GM23338 (cell line): ENCODE results near the gene NOVA1. TPM values are rescaled to one million over a fixed set of nuclear protein-coding genes. Genes with fewer than 3 reads are reported as not detected.

ENCODE experiments used
- ATAC-seq: fragments of 200-7000 bp; cut with Tn5 transposase; 3 replicates; pipeline ENCODE4 v1.9.1; 2020
- DNase-seq: peaks from one replicate; pipeline ENCODE4 v3.0.0-alpha.2; 2015; ENCODE audit warnings: low spot score
- H2AFZ ChIP-seq: fragments of 200-600 bp; sonication (generic); 2 replicates; pipeline ENCODE4 v1.8.0; 2016; ENCODE audit warnings: antibody characterized with exemption, mild to moderate bottlenecking, moderate library complexity
- H3F3A ChIP-seq: fragments of 200-600 bp; sonication (generic); replicated peaks from 2 replicates; pipeline ENCODE4 v1.8.0; 2017; ENCODE audit warnings: antibody characterized with exemption, mixed run types, low read depth
- H3K27ac ChIP-seq: fragments of 200-600 bp; sonication (generic); 2 replicates; pipeline ENCODE4 v1.6.1; 2016; ENCODE audit warnings: low read depth
- H3K27me3 ChIP-seq: fragments of 200-600 bp; sonication (generic); 2 replicates; pipeline ENCODE4 v1.8.0; 2016; ENCODE audit warnings: mild to moderate bottlenecking, mixed run types, moderate library complexity; ENCODE audit not compliant: insufficient read depth
- H3K36me3 ChIP-seq: fragments of 200-600 bp; sonication (generic); 2 replicates; pipeline ENCODE4 v1.8.0; 2016; ENCODE audit warnings: mild to moderate bottlenecking; ENCODE audit not compliant: insufficient read depth
- H3K4me1 ChIP-seq: fragments of 200-600 bp; sonication (generic); 2 replicates; pipeline ENCODE4 v1.8.0; 2016; ENCODE audit warnings: mild to moderate bottlenecking, moderate library complexity; ENCODE audit not compliant: insufficient read depth
- H3K4me2 ChIP-seq: fragments of 200-600 bp; sonication (generic); 2 replicates; pipeline ENCODE4 v1.7.1; 2017; ENCODE audit warnings: mixed run types
- H3K4me3 ChIP-seq: fragments of 200-600 bp; sonication (generic); 2 replicates; pipeline ENCODE4 v1.6.1; 2016; ENCODE audit warnings: mixed run types
- H3K79me2 ChIP-seq: fragments of 200-600 bp; sonication (generic); replicated peaks from 2 replicates; pipeline ENCODE4 v1.8.0; 2017; ENCODE audit warnings: mild to moderate bottlenecking; ENCODE audit not compliant: insufficient read depth
- H3K9me2 ChIP-seq: fragments of 200-600 bp; sonication (generic); 2 replicates; pipeline ENCODE4 v1.8.0; 2017; ENCODE audit not compliant: insufficient read depth
- H4K20me1 ChIP-seq: fragments of 200-600 bp; sonication (generic); replicated peaks from 2 replicates; pipeline ENCODE4 v1.8.0; 2017; ENCODE audit warnings: mild to moderate bottlenecking; ENCODE audit not compliant: insufficient read depth
- H3K27ac Mint-ChIP-seq: 2 replicates; pipeline ENCODE4 v1.8.0; 2020; ENCODE audit warnings: inconsistent platforms, mild to moderate bottlenecking, moderate library complexity, mixed read lengths
- H3K27me3 Mint-ChIP-seq: 3 replicates; pipeline ENCODE4 v1.8.0; 2022; ENCODE audit warnings: low read depth, mild to moderate bottlenecking, moderate library complexity, mixed read lengths, inconsistent platforms; ENCODE audit not compliant: insufficient read depth, poor library complexity
- H3K36me3 Mint-ChIP-seq: 3 replicates; pipeline ENCODE4 v1.8.0; 2021; ENCODE audit warnings: low read depth, mild to moderate bottlenecking, inconsistent platforms, moderate library complexity, mixed read lengths
- H3K4me1 Mint-ChIP-seq: 3 replicates; pipeline ENCODE4 v1.8.0; 2020; ENCODE audit warnings: mild to moderate bottlenecking, inconsistent platforms, mixed read lengths
- H3K4me3 Mint-ChIP-seq: 3 replicates; pipeline ENCODE4 v1.8.0; 2021; ENCODE audit warnings: moderate library complexity, mild to moderate bottlenecking, inconsistent platforms, mixed read lengths
- H3K9me3 Mint-ChIP-seq: 3 replicates; pipeline ENCODE4 v1.8.0; 2020; ENCODE audit warnings: moderate library complexity, mild to moderate bottlenecking, inconsistent platforms, mixed read lengths
- CREB1 ChIP-seq: fragments of 250-450 bp; sonication (Bioruptor Pico); IDR thresholded peaks from 2 replicates; pipeline ENCODE4 v1.5.0; 2020; ENCODE audit warnings: low read depth, mild to moderate bottlenecking, moderate library complexity
- NANOG ChIP-seq: IDR thresholded peaks from 2 replicates; pipeline ENCODE4 v1.6.1; 2016; ENCODE audit warnings: antibody characterized with exemption, borderline replicate concordance
- STAT1 ChIP-seq: IDR thresholded peaks from one replicate; pipeline ENCODE4 v1.6.1; 2016; ENCODE audit warnings: antibody characterized with exemption; ENCODE audit not compliant: unreplicated experiment
- ZNF331 ChIP-seq: fragments of 250-450 bp; sonication (Bioruptor Pico); IDR thresholded peaks from 2 replicates; pipeline ENCODE4 v1.5.0; 2020; ENCODE audit warnings: low read depth, mild to moderate bottlenecking, moderate library complexity
- ZNF462 ChIP-seq: fragments of 250-450 bp; sonication (Bioruptor Pico); IDR thresholded peaks from 2 replicates; pipeline ENCODE4 v1.5.0; 2020; ENCODE audit warnings: mild to moderate bottlenecking, moderate library complexity
- polyA plus RNA-seq: library from polyadenylated mRNA; unstranded; fragments of >200 nt; fragmentation: Nextera tagmentation; extraction: Ambion mirVana; gene quantifications from 2 replicates; pipeline ENCODE4 v1.2.1, GENCODE V29; 2016
- total RNA-seq: library from RNA; depleted of rRNA; stranded (reverse); fragments of >200 nt; shearing (Covaris generic); gene quantifications from 2 replicates; pipeline ENCODE4 v1.2.3, GENCODE V29; 2014

The NOVA1 gene
- total and polyA plus RNA-seq, 2 experiments from 2014 or later = 8.1 to 11.6 TPM

DNA sequence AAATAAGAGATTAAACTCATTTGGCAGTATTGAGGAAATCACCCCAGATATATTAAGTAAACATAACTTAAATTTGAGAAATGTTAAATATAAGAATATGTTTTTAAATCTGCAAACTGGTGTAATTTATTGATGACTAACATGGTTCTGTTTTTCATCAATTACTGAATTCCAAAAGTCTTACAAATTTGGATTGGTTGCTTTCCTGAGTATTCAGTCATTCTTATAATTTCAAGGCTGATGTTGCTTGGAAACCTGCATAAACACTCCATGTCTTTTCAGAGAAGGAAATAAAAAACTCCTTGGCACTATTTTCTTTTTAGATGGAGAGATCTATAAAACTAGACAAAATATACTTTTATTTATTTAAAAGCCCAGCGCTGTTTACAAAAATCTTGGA is 71.7 kb downstream of the NOVA1 start:
- Mint-ChIP-seq H3K36me3 (no peaks in the 10 kb centered on the region), H3K9me3 (no peaks in the 10 kb centered on the region), H3K27ac (no peak overlapping the region), H3K4me1 (peaks cover 19% of the 10 kb centered on the region; the same call in 2 of the 3 replicates), H3K4me3 (no peak overlapping the region), H3K27me3 (peaks cover under 1% of the 10 kb centered on the region)
- Histone ChIP-seq H3K27ac (no peak overlapping the region), H3K36me3 (no peaks in the 10 kb centered on the region), H3K4me1 (peaks cover 4% of the 10 kb centered on the region; the same call in 1 of the 2 replicates), H4K20me1 (no peaks in the 10 kb centered on the region), H3K4me3 (no peak overlapping the region), H2AFZ (no peak overlapping the region), H3K79me2 (no peaks in the 10 kb centered on the region), H3K4me2 (no peak overlapping the region), H3K27me3 (no peaks in the 10 kb centered on the region), H3K9me2 (no peaks in the 10 kb centered on the region), H3F3A (no peaks in the 10 kb centered on the region)
- DNase-seq (no peak), ATAC-seq (no peak)
- TF ChIP-seq NANOG = no peak
- TF ChIP-seq ZNF331 (CRISPR knock-in tag) = no peak
- no peak for TF ChIP-seq STAT1

GRCh38 chr14:26525085-26525484 is 72.7 kb downstream of the NOVA1 start:
- Mint-ChIP-seq H3K27me3 (no peaks in the 10 kb centered on the region), H3K4me1 (peaks cover 21% of the 10 kb centered on the region; the same call in 2 of the 3 replicates), H3K4me3 (no peak overlapping the region), H3K9me3 (no peaks in the 10 kb centered on the region), H3K27ac (no peak overlapping the region), H3K36me3 (no peaks in the 10 kb centered on the region)
- no peaks in the 10 kb centered on the region for H3K9me2 ChIP-seq
- peaks cover 8% of the 10 kb centered on the region; the same call in 1 of the 2 replicates for H3K4me1 ChIP-seq
- no peaks in the 10 kb centered on the region for H3F3A ChIP-seq
- no peaks in the 10 kb centered on the region for H3K79me2 ChIP-seq
- DNase-seq (no peak), ATAC-seq (no peak)
- TF ChIP-seq ZNF462 (CRISPR knock-in tag) = no peak
- no peak for TF ChIP-seq STAT1
- no peak for TF ChIP-seq CREB1 (CRISPR knock-in tag)
- no peak for TF ChIP-seq ZNF331 (CRISPR knock-in tag)
- no peaks in the 10 kb centered on the region for H3K27me3 ChIP-seq
- H2AFZ ChIP-seq = no peak overlapping the region
- H3K27ac ChIP-seq = no peak overlapping the region
- no peaks in the 10 kb centered on the region for H3K36me3 ChIP-seq
- no peak overlapping the region for H3K4me3 ChIP-seq
- H3K4me2 ChIP-seq = no peak overlapping the region
- H4K20me1 ChIP-seq = no peaks in the 10 kb centered on the region
